Fibroblast of lung (primary cell): Measurements from ENCODE around the gene SPI1. TPM values are rescaled to one million over a fixed set of nuclear protein-coding genes. Genes with fewer than 3 reads are reported as not detected.

Source experiments
- DNase-seq, 2 donors: peaks; one replicate each; pipeline versions ENCODE4 v3.0.0 to v3.0.0-alpha.2; 2010; ENCODE audit warnings: low read depth in 2 of 2
- H2AFZ ChIP-seq: 2 replicates; pipeline ENCODE4 v1.5.1; 2012; ENCODE audit warnings: low read length, control low read depth, inconsistent platforms
- H3K27ac ChIP-seq: 2 replicates; pipeline ENCODE4 v1.5.1; 2011; ENCODE audit warnings: low read length, control low read depth; ENCODE audit not compliant: insufficient read depth
- H3K27me3 ChIP-seq: 2 replicates; pipeline ENCODE4 v1.5.1; 2011; ENCODE audit warnings: mild to moderate bottlenecking, low read length; ENCODE audit not compliant: control insufficient read depth, insufficient read depth
- H3K36me3 ChIP-seq: 2 replicates; pipeline ENCODE4 v1.5.1; 2011; ENCODE audit warnings: low read length; ENCODE audit not compliant: control insufficient read depth, insufficient read depth
- H3K4me1 ChIP-seq: 2 replicates; pipeline ENCODE4 v1.5.1; 2011; ENCODE audit warnings: low read length; ENCODE audit not compliant: control insufficient read depth, insufficient read depth; ENCODE audit errors: extremely low read depth
- H3K4me2 ChIP-seq: 2 replicates; pipeline ENCODE4 v1.5.1; 2011; ENCODE audit warnings: low read length, control low read depth; ENCODE audit not compliant: insufficient read depth; ENCODE audit errors: extremely low read depth
- H3K4me3 ChIP-seq, 4 experiments: fragments of 200-600 bp in 1 of 4; sonication (generic) in 1 of 4; replicated peaks in 1 of 4; 2 replicates each; pipeline ENCODE4 v1.5.1; 2011 to 2016; ENCODE audit warnings: low read length in 4 of 4, low read depth in 3 of 4, mild to moderate bottlenecking in 3 of 4, control low read depth in 2 of 4, inconsistent platforms in 1 of 4, mixed read lengths in 1 of 4; ENCODE audit not compliant: insufficient read depth in 1 of 4; ENCODE audit errors: control extremely low read depth in 1 of 4
- H3K79me2 ChIP-seq: 2 replicates; pipeline ENCODE4 v1.5.1; 2012; ENCODE audit warnings: mild to moderate bottlenecking, low read length, inconsistent platforms; ENCODE audit not compliant: control insufficient read depth, insufficient read depth
- H3K9ac ChIP-seq: 2 replicates; pipeline ENCODE4 v1.5.1; 2011; ENCODE audit warnings: mild to moderate bottlenecking, low read length, control low read depth; ENCODE audit not compliant: insufficient read depth
- H3K9me3 ChIP-seq: 2 replicates; pipeline ENCODE4 v1.5.1; 2012; ENCODE audit warnings: low read depth, low read length; ENCODE audit not compliant: control insufficient read depth, insufficient read depth
- H4K20me1 ChIP-seq: 2 replicates; pipeline ENCODE4 v1.5.1; 2011; ENCODE audit warnings: low read length; ENCODE audit not compliant: control insufficient read depth, insufficient read depth; ENCODE audit errors: extremely low read depth
- CTCF ChIP-seq, 2 donors: IDR thresholded peaks in 1 of 2; conservative IDR thresholded peaks in 1 of 2; 1 replicate in 1 of 2; 2 replicates in 1 of 2; pipeline ENCODE4 v1.5.1; 2011 to 2012; ENCODE audit warnings: low read length in 2 of 2, control low read depth in 1 of 2, inconsistent platforms in 1 of 2, low read depth in 1 of 2, mild to moderate bottlenecking in 1 of 2
- EZH2 ChIP-seq: IDR thresholded peaks from 2 replicates; pipeline ENCODE4 v1.5.1; 2012; ENCODE audit warnings: low read length, control low read depth, mild to moderate bottlenecking; ENCODE audit errors: missing control alignments
- polyA plus RNA-seq, 2 donors: library from polyadenylated mRNA; depleted of rRNA in 1 of 2; stranded (reverse) in 1 of 2; unstranded in 1 of 2; fragments of >200 nt; gene quantifications; 2 replicates each; pipeline ENCODE4 v1.2.1, GENCODE V29; 2011 to 2012; ENCODE audit warnings: missing spikeins in 1 of 2
- total RNA-seq: library from RNA; depleted of rRNA; stranded (reverse); fragments of >200 nt; gene quantifications from 2 replicates; pipeline ENCODE4 v1.2.1, GENCODE V29; 2014

The SPI1 gene
- total and polyA plus RNA-seq, 2 donors (not counting 1 experiment from before 2014, with no cell fraction given), result not detected

DNA sequence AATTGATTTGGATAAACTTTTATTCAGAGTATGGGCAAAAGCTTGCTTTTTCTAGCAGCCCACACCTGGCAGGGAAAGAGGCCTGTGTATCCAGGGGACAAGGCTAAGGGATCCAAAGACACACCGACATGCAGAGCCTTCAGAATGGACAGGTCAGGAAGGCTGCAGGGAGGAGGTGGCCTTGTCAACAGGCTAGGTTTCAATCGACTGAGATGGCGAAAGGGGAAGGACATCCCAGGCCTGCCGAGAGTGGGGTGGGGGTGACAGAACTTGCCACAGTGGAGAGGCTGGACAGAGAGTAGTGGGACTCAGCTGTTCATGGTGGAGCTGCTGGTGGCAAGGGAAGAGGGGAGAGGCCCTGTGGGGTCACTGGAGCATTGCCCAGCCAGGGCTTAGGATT lies 24.8 kb upstream of the SPI1 start:
- H3K9ac ChIP-seq, result no peak overlapping the region
- no peaks in the 10 kb centered on the region for H3K36me3 ChIP-seq
- TF ChIP-seq CTCF (conservative IDR thresholded peaks at IDR 0.05 in 1 of 2, IDR thresholded peaks at IDR 0.05 in 1 of 2; ENCODE audit: low read depth in 1 of 2, low read length in 2 of 2), result no peak
- no peak for TF ChIP-seq EZH2
- H2AFZ ChIP-seq, result no peak overlapping the region
- no peaks in the 10 kb centered on the region for H3K79me2 ChIP-seq
- no peak overlapping the region for H3K4me3 ChIP-seq
- no peaks in the 10 kb centered on the region for H3K27me3 ChIP-seq
- no peak overlapping the region for H3K4me2 ChIP-seq
- no peaks in the 10 kb centered on the region for H4K20me1 ChIP-seq
- H3K9me3 ChIP-seq, result no peaks in the 10 kb centered on the region
- H3K4me1 ChIP-seq, result peaks cover 13% of the 10 kb centered on the region
- DNase-seq, result no peak
- no peak overlapping the region for H3K27ac ChIP-seq

DNA sequence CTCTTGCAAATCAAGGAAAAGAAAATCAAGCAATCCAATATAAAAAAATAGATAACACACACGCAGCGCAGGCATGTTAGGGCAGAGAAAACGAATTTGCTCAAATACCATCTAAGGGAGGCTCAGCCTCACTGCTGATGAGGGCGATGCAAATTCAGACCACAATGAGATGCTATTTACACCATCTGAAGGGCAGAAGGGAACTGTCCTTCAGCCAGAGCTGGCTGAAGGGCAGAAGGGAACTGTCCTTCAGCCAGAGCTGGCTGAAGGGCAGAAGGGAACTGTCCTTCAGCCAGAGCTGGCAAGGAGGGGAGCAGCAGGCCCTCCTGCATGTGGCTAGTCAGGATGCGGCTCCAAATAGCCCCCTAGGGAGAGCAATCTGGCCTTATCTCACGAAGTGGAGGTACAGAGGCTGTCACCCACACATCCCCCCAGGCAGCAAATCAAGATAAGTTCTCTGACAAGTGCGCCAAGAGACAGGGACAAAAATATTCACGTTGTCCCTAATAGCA lies 22.5 kb upstream of the SPI1 start:
- Histone ChIP-seq H4K20me1 (no peaks in the 10 kb centered on the region), H2AFZ (no peak overlapping the region), H3K27me3 (no peaks in the 10 kb centered on the region), H3K9ac (no peak overlapping the region), H3K4me3 (peak overlapping the region in 1 of 4 experiments; percentile 59), H3K27ac (no peak overlapping the region), H3K36me3 (no peaks in the 10 kb centered on the region), H3K9me3 (no peaks in the 10 kb centered on the region), H3K4me1 (peaks cover 3% of the 10 kb centered on the region), H3K79me2 (no peaks in the 10 kb centered on the region), H3K4me2 (peak overlapping the region; percentile 2)
- DNase-seq, result no peak
- TF ChIP-seq EZH2 (no peak), CTCF (conservative IDR thresholded peaks at IDR 0.05 in 1 of 2, IDR thresholded peaks at IDR 0.05 in 1 of 2; ENCODE audit: low read depth in 1 of 2, low read length in 2 of 2) (no peak)

DNA sequence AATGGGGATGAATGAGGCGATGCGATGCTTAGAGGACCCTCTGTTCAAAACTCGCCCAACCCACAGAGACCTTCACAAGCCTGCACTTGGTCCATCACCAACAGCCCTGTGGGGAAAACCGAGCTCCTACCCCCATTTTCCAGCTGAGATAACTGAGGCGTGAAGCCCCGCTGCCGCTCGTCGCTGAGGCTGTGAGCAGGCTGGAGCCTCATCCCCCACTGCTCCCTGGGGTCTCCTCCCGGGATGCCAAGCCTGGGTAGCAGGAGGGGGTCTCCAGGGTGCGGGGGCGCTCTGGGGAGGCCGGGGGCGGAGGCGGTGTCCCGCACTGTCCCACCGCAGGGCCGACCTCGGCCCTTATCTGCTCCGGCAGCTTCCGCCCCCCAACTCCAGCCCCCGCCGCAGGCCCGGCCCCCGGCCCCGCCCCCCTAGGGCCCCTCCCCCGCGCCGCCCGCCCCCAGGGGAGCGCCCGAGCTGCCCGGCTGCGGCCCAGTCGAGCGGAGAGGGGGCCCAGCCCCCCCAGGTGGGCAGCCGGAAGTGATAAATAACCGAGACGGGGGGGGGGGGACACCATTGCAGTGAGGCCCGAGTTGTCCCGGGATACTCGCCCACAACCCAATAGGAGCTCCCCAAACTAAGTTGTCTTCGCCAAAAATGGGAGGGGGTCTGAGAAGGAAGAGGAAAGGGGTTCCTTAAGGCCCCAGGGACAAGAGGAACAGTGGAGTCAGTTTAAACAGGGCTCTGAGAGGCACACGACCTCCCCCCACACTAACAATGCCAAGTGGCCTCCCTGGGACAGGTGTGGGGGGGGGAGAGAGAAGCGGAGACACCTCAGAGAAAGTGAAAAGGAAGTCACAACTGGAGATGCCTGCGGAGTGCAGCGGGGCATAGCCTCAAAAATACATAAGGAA lies 21.8 kb upstream of the SPI1 start:
- Histone ChIP-seq H4K20me1 (no peaks in the 10 kb centered on the region), H3K36me3 (no peaks in the 10 kb centered on the region), H3K27ac (no peak overlapping the region), H3K4me3 (peak overlapping the region in 2 of 4 experiments; percentile 59 to 64), H3K27me3 (no peaks in the 10 kb centered on the region), H3K4me2 (peak overlapping the region; percentile 79), H3K9ac (no peak overlapping the region), H3K4me1 (peaks cover 3% of the 10 kb centered on the region), H3K9me3 (no peaks in the 10 kb centered on the region), H2AFZ (peak overlapping the region; percentile 24), H3K79me2 (no peaks in the 10 kb centered on the region)
- no peak for DNase-seq
- TF ChIP-seq CTCF (conservative IDR thresholded peaks at IDR 0.05 in 1 of 2, IDR thresholded peaks at IDR 0.05 in 1 of 2; ENCODE audit: low read depth in 1 of 2, low read length in 2 of 2) (no peak), EZH2 (no peak)
